ENCODE data around the gene PSMD11.
"Not testable (repeated sequence)": the region's sequence is repeated elsewhere in the genome, so short reads cannot be mapped to it uniquely, and the experiment has no call there.

The PSMD11 gene

GRCh38 chr17:32444301-32445073 lies at the start of gene PSMD11:
PSMD11 (plus strand) TSS chr17:32444510; CDS start chr17:32444524, 14 bp downstream.
- peak; percentile 95 for DNase-seq (ENCODE audit: low spot score)

GRCh38 chr17:32396343-32396742 lies 48.0 kb upstream of the PSMD11 start:
- DNase-seq (ENCODE audit: low spot score) = no peak

GRCh38 chr17:32398946-32399345 lies 45.4 kb upstream of the PSMD11 start:
- no peak for DNase-seq (ENCODE audit: low spot score)

- DNase-seq (ENCODE audit: low spot score) = not testable (repeated sequence)
Measured at GRCh38 chr17:32410085-32410484, 34.2 kb upstream of the PSMD11 start.

GRCh38 chr17:32426894-32427293 lies 17.4 kb upstream of the PSMD11 start:
- no peak for DNase-seq (ENCODE audit: low spot score)

GRCh38 chr17:32429598-32429997 lies 14.7 kb upstream of the PSMD11 start:
- no peak for DNase-seq (ENCODE audit: low spot score)

- no peak for DNase-seq (ENCODE audit: low spot score)
Measured at GRCh38 chr17:32440722-32441121, 3.6 kb upstream of the PSMD11 start.

GRCh38 chr17:32441886-32442285 lies 2.4 kb upstream of the PSMD11 start:
- no peak for DNase-seq (ENCODE audit: low spot score)

- no peak for DNase-seq (ENCODE audit: low spot score)
Measured at GRCh38 chr17:32443827-32444300, 446 bp upstream of the PSMD11 start.

GRCh38 chr17:32445074-32445415 lies 735 bp downstream of the PSMD11 start:
- no peak for DNase-seq (ENCODE audit: low spot score)

GRCh38 chr17:32445497-32445896 lies 1.2 kb downstream of the PSMD11 start:
- DNase-seq (ENCODE audit: low spot score) = no peak

GRCh38 chr17:32445971-32446370 lies 1.7 kb downstream of the PSMD11 start:
- no peak for DNase-seq (ENCODE audit: low spot score)

GRCh38 chr17:32446949-32447348 lies 2.6 kb downstream of the PSMD11 start:
- no peak for DNase-seq (ENCODE audit: low spot score)

- DNase-seq (ENCODE audit: low spot score) = no peak
Measured at GRCh38 chr17:32449963-32450362, 5.7 kb downstream of the PSMD11 start.

- DNase-seq (ENCODE audit: low spot score) = not testable (repeated sequence)
Measured at GRCh38 chr17:32450379-32450778, 6.1 kb downstream of the PSMD11 start.

GRCh38 chr17:32451879-32452278 lies 7.6 kb downstream of the PSMD11 start:
- DNase-seq (ENCODE audit: low spot score) = no peak

- DNase-seq (ENCODE audit: low spot score) = no peak
Measured at GRCh38 chr17:32452281-32452680, 8.0 kb downstream of the PSMD11 start.

GRCh38 chr17:32453370-32453769 lies 9.1 kb downstream of the PSMD11 start:
- DNase-seq (ENCODE audit: low spot score) = no peak

- DNase-seq (ENCODE audit: low spot score) = no peak
Measured at GRCh38 chr17:32458371-32458770, 14.1 kb downstream of the PSMD11 start.

- no peak for DNase-seq (ENCODE audit: low spot score)
Measured at GRCh38 chr17:32460054-32460453, 15.7 kb downstream of the PSMD11 start.

- DNase-seq (ENCODE audit: low spot score) = no peak
Measured at GRCh38 chr17:32461498-32461852, 17.2 kb downstream of the PSMD11 start.

- DNase-seq (ENCODE audit: low spot score) = peak; percentile 51
Measured at GRCh38 chr17:32461853-32462617, 17.7 kb downstream of the PSMD11 start.

- no peak for DNase-seq (ENCODE audit: low spot score)
Measured at GRCh38 chr17:32463304-32463703, 19.0 kb downstream of the PSMD11 start.

Data from pons (tissue), 1 donor.